Activated CD4-positive, alpha-beta memory T cell treated with anti-CD3 and anti-CD28 coated beads, Interleukin-2, amount 10 ng/mL, durations not matched to agents 7 days and 5 days (primary cell): ENCODE measurements around the gene LIMCH1. TPM values are rescaled to one million over a fixed set of nuclear protein-coding genes. Genes with fewer than 3 reads are reported as not detected.

Source experiments
- CTCF ChIA-PET: fragments of 350-600 bp; sonication (Branson Sonifier 250); formaldehyde crosslinking; loops from one replicate; lab custom pipeline; 2021; ENCODE audit warnings: antibody characterized with exemption, inconsistent platforms; lab: Charles Lee
- POLR2A ChIA-PET: fragments of 350-600 bp; sonication (Branson Sonifier 250); formaldehyde crosslinking; loops from one replicate; lab custom pipeline; 2021; ENCODE audit warnings: antibody characterized with exemption; lab: Charles Lee
- DNase-seq: peaks from one replicate; pipeline ENCODE4 v3.0.0-alpha.2; 2020
- H3K27ac Mint-ChIP-seq: one replicate; pipeline ENCODE4 v1.8.0; 2021; ENCODE audit warnings: mild to moderate bottlenecking, mixed read lengths
- H3K27me3 Mint-ChIP-seq: one replicate; pipeline ENCODE4 v1.8.0; 2021; ENCODE audit warnings: mixed read lengths
- H3K36me3 Mint-ChIP-seq: one replicate; pipeline ENCODE4 v1.8.0; 2021; ENCODE audit warnings: low read depth, mixed read lengths
- H3K4me1 Mint-ChIP-seq: one replicate; pipeline ENCODE4 v1.8.0; 2021; ENCODE audit warnings: mixed read lengths
- H3K4me3 Mint-ChIP-seq: one replicate; pipeline ENCODE4 v1.8.0; 2021; ENCODE audit warnings: mild to moderate bottlenecking, mixed read lengths
- H3K9me3 Mint-ChIP-seq: one replicate; pipeline ENCODE4 v1.8.0; 2021; ENCODE audit warnings: mixed read lengths
- total RNA-seq, 2 experiments: library from RNA; stranded (reverse); gene quantifications; one replicate each; pipeline ENCODE4 v1.2.3, GENCODE V29; 2021

The LIMCH1 gene
- total RNA-seq, 2 experiments from 2014 or later: not detected

GRCh38 chr4:41611124-41611838, 73.3 kb downstream of the LIMCH1 start:
- Mint-ChIP-seq H3K9me3 (no peaks in the 10 kb centered on the region), H3K4me1 (no peaks in the 10 kb centered on the region), H3K4me3 (no peak overlapping the region), H3K27ac (no peak overlapping the region), H3K27me3 (no peaks in the 10 kb centered on the region), H3K36me3 (no peaks in the 10 kb centered on the region)
- CTCF ChIA-PET: no interaction called here
- no peak for DNase-seq
- POLR2A ChIA-PET: no interaction called here

- no peak overlapping the region for H3K4me3 Mint-ChIP-seq
- POLR2A ChIA-PET: no interaction called here
- H3K27ac Mint-ChIP-seq: no peak overlapping the region
- no peaks in the 10 kb centered on the region for H3K27me3 Mint-ChIP-seq
- H3K36me3 Mint-ChIP-seq: no peaks in the 10 kb centered on the region
- CTCF ChIA-PET: no interaction called here
- H3K9me3 Mint-ChIP-seq: no peaks in the 10 kb centered on the region
- DNase-seq: no peak
- no peaks in the 10 kb centered on the region for H3K4me1 Mint-ChIP-seq
These were observed 74.2 kb downstream of the LIMCH1 start for GRCh38 chr4:41611881-41612871.

- CTCF ChIA-PET: no interaction called here
- Mint-ChIP-seq H3K27ac (no peak overlapping the region), H3K4me1 (no peaks in the 10 kb centered on the region), H3K4me3 (no peak overlapping the region), H3K9me3 (no peaks in the 10 kb centered on the region), H3K27me3 (no peaks in the 10 kb centered on the region), H3K36me3 (no peaks in the 10 kb centered on the region)
- POLR2A ChIA-PET: no interaction called here
- DNase-seq: no peak
These were observed 75.4 kb downstream of the LIMCH1 start for GRCh38 chr4:41613386-41613785.

GRCh38 chr4:41613821-41614220, 75.9 kb downstream of the LIMCH1 start:
- Mint-ChIP-seq H3K27me3 (no peaks in the 10 kb centered on the region), H3K4me1 (no peaks in the 10 kb centered on the region), H3K9me3 (no peaks in the 10 kb centered on the region), H3K36me3 (no peaks in the 10 kb centered on the region), H3K27ac (no peak overlapping the region), H3K4me3 (no peak overlapping the region)
- ChIA-PET POLR2A (no interaction called here), CTCF (no interaction called here)
- no peak for DNase-seq

GRCh38 chr4:41614519-41614918, 76.6 kb downstream of the LIMCH1 start:
- CTCF ChIA-PET: no interaction called here
- no peaks in the 10 kb centered on the region for H3K9me3 Mint-ChIP-seq
- H3K36me3 Mint-ChIP-seq: no peaks in the 10 kb centered on the region
- no peak overlapping the region for H3K27ac Mint-ChIP-seq
- DNase-seq: no peak
- POLR2A ChIA-PET: no interaction called here
- no peaks in the 10 kb centered on the region for H3K27me3 Mint-ChIP-seq
- H3K4me1 Mint-ChIP-seq: no peaks in the 10 kb centered on the region
- H3K4me3 Mint-ChIP-seq: no peak overlapping the region

GRCh38 chr4:41619161-41619560, 81.2 kb downstream of the LIMCH1 start:
- POLR2A ChIA-PET: no interaction called here
- Mint-ChIP-seq H3K27me3 (no peaks in the 10 kb centered on the region), H3K4me3 (no peak overlapping the region), H3K36me3 (no peaks in the 10 kb centered on the region), H3K27ac (no peak overlapping the region), H3K4me1 (no peaks in the 10 kb centered on the region), H3K9me3 (no peaks in the 10 kb centered on the region)
- no peak for DNase-seq
- CTCF ChIA-PET: no interaction called here

GRCh38 chr4:41620594-41621256, 82.8 kb downstream of the LIMCH1 start:
- Mint-ChIP-seq H3K27ac (no peak overlapping the region), H3K36me3 (no peaks in the 10 kb centered on the region), H3K9me3 (no peaks in the 10 kb centered on the region), H3K27me3 (no peaks in the 10 kb centered on the region), H3K4me1 (no peaks in the 10 kb centered on the region), H3K4me3 (no peak overlapping the region)
- ChIA-PET CTCF (no interaction called here), POLR2A (interaction anchor here (0.7 kb wide), 1 partner anchor 430 kb away, joined by 3 read pairs; no protein-coding TSS in a partner anchor)
- DNase-seq: no peak

GRCh38 chr4:41622787-41623186, 84.8 kb downstream of the LIMCH1 start:
- DNase-seq: no peak
- Mint-ChIP-seq H3K4me3 (no peak overlapping the region), H3K36me3 (no peaks in the 10 kb centered on the region), H3K27me3 (no peaks in the 10 kb centered on the region), H3K27ac (no peak overlapping the region), H3K4me1 (no peaks in the 10 kb centered on the region), H3K9me3 (no peaks in the 10 kb centered on the region)
- ChIA-PET CTCF (no interaction called here), POLR2A (no interaction called here)

GRCh38 chr4:41624765-41625164, 86.8 kb downstream of the LIMCH1 start:
- POLR2A ChIA-PET: no interaction called here
- Mint-ChIP-seq H3K27me3 (no peaks in the 10 kb centered on the region), H3K36me3 (no peaks in the 10 kb centered on the region), H3K4me3 (no peak overlapping the region), H3K27ac (no peak overlapping the region), H3K4me1 (no peaks in the 10 kb centered on the region), H3K9me3 (no peaks in the 10 kb centered on the region)
- no peak for DNase-seq
- CTCF ChIA-PET: no interaction called here

- H3K4me3 Mint-ChIP-seq: no peak overlapping the region
- no peaks in the 10 kb centered on the region for H3K9me3 Mint-ChIP-seq
- no peaks in the 10 kb centered on the region for H3K36me3 Mint-ChIP-seq
- H3K27ac Mint-ChIP-seq: no peak overlapping the region
- DNase-seq: no peak
- H3K4me1 Mint-ChIP-seq: no peaks in the 10 kb centered on the region
- no peaks in the 10 kb centered on the region for H3K27me3 Mint-ChIP-seq
- ChIA-PET CTCF (no interaction called here), POLR2A (no interaction called here)
These were observed 87.6 kb downstream of the LIMCH1 start for GRCh38 chr4:41625531-41625930.

- H3K9me3 Mint-ChIP-seq: no peaks in the 10 kb centered on the region
- no peaks in the 10 kb centered on the region for H3K27me3 Mint-ChIP-seq
- ChIA-PET POLR2A (no interaction called here), CTCF (no interaction called here)
- H3K36me3 Mint-ChIP-seq: no peaks in the 10 kb centered on the region
- no peak overlapping the region for H3K4me3 Mint-ChIP-seq
- no peak for DNase-seq
- no peaks in the 10 kb centered on the region for H3K4me1 Mint-ChIP-seq
- no peak overlapping the region for H3K27ac Mint-ChIP-seq
These were observed 91.0 kb downstream of the LIMCH1 start for GRCh38 chr4:41628936-41629335.

- Mint-ChIP-seq H3K27ac (no peak overlapping the region), H3K36me3 (no peaks in the 10 kb centered on the region), H3K27me3 (no peaks in the 10 kb centered on the region), H3K4me1 (no peaks in the 10 kb centered on the region), H3K9me3 (no peaks in the 10 kb centered on the region), H3K4me3 (no peak overlapping the region)
- no peak for DNase-seq
- ChIA-PET CTCF (no interaction called here), POLR2A (no interaction called here)
These were observed 93.6 kb downstream of the LIMCH1 start for GRCh38 chr4:41631523-41631922.

- H3K9me3 Mint-ChIP-seq: no peaks in the 10 kb centered on the region
- no peak overlapping the region for H3K4me3 Mint-ChIP-seq
These were observed 94.6 kb downstream of the LIMCH1 start for GRCh38 chr4:41632481-41633073.

More at GRCh38 chr4:41632481-41633073, 94.6 kb downstream of the LIMCH1 start:
- Mint-ChIP-seq H3K4me1 (no peaks in the 10 kb centered on the region), H3K27ac (no peak overlapping the region), H3K27me3 (no peaks in the 10 kb centered on the region), H3K36me3 (no peaks in the 10 kb centered on the region)
- no peak for DNase-seq
- CTCF ChIA-PET: no interaction called here
- POLR2A ChIA-PET: no interaction called here
